Tongue (tissue), 2 donors: ENCODE measurements around the gene WWOX. TPM values are rescaled to one million over a fixed set of nuclear protein-coding genes. Genes with fewer than 3 reads are reported as not detected.

Source experiments
- DNase-seq: peaks from one replicate; pipeline ENCODE4 v3.0.0-alpha.2; 2015
- total RNA-seq: library from RNA; depleted of rRNA; stranded (reverse); fragments of >200 nt; gene quantifications from one replicate; pipeline ENCODE4 v1.2.3, GENCODE V29; 2014

WWOX gene
- total RNA-seq, 1 donor from 2014 or later: 60.5 TPM

GRCh38 chr16:78813661-78814311, 714.3 kb downstream of the WWOX start:
- DNase-seq: no peak

GRCh38 chr16:78815713-78816112, 716.3 kb downstream of the WWOX start:
- DNase-seq: peak; percentile 20

GRCh38 chr16:78816499-78817195, 717.2 kb downstream of the WWOX start:
- peak; percentile 89 for DNase-seq

- DNase-seq: peak; percentile 70
Observed at GRCh38 chr16:78817200-78817739, 717.8 kb downstream of the WWOX start.

GRCh38 chr16:78821335-78821734, 721.9 kb downstream of the WWOX start:
- no peak for DNase-seq

GRCh38 chr16:78822509-78822908, 723.1 kb downstream of the WWOX start:
- DNase-seq: no peak

- peak; percentile 9 for DNase-seq
Observed at GRCh38 chr16:78823027-78823426, 723.6 kb downstream of the WWOX start.

GRCh38 chr16:78829280-78829679, 729.8 kb downstream of the WWOX start:
- no peak for DNase-seq

- DNase-seq: no peak
Observed at GRCh38 chr16:78830599-78830998, 731.1 kb downstream of the WWOX start.

- no peak for DNase-seq
Observed at GRCh38 chr16:78832100-78832499, 732.6 kb downstream of the WWOX start.

- no peak for DNase-seq
Observed at GRCh38 chr16:78836802-78837491, 737.5 kb downstream of the WWOX start.

- DNase-seq: no peak
Observed at GRCh38 chr16:78837706-78838105, 738.3 kb downstream of the WWOX start.

GRCh38 chr16:78838276-78838675, 738.8 kb downstream of the WWOX start:
- DNase-seq: peak; percentile 15

- peak; percentile 33 for DNase-seq
Observed at GRCh38 chr16:78842950-78843349, 743.5 kb downstream of the WWOX start.

GRCh38 chr16:78843978-78844377, 744.5 kb downstream of the WWOX start:
- peak; percentile 11 for DNase-seq

- DNase-seq: no peak
Observed at GRCh38 chr16:78844682-78845081, 745.2 kb downstream of the WWOX start.

GRCh38 chr16:78851266-78851665, 751.8 kb downstream of the WWOX start:
- no peak for DNase-seq

GRCh38 chr16:78852081-78852635, 752.7 kb downstream of the WWOX start:
- DNase-seq: no peak

- DNase-seq: no peak
Observed at GRCh38 chr16:78862022-78862421, 762.6 kb downstream of the WWOX start.

- no peak for DNase-seq
Observed at GRCh38 chr16:78866521-78866920, 767.1 kb downstream of the WWOX start.

GRCh38 chr16:78869492-78869891, 770.0 kb downstream of the WWOX start:
- no peak for DNase-seq

GRCh38 chr16:78871241-78871640, 771.8 kb downstream of the WWOX start:
- DNase-seq: no peak

- no peak for DNase-seq
Observed at GRCh38 chr16:78876671-78877070, 777.2 kb downstream of the WWOX start.
